ENCODE measurements around the gene TCF4.

The TCF4 gene

GRCh38 chr18:55453186-55453585 lies 134.8 kb downstream of the TCF4 start:
- no peak for ATAC-seq
- TF ChIP-seq ZFP30 (CRISPR knock-in tag; IDR thresholded peaks at IDR 0.05) (no peak), ARNTL (CRISPR knock-in tag; IDR thresholded peaks at IDR 0.05; ENCODE audit: borderline replicate concordance, low read depth) (no peak), OSR1 (CRISPR knock-in tag; IDR thresholded peaks at IDR 0.05) (no peak), CREB5 (CRISPR knock-in tag; IDR thresholded peaks at IDR 0.05; ENCODE audit: low read depth) (no peak), ZFP3 (CRISPR knock-in tag; IDR thresholded peaks at IDR 0.05) (no peak), ISL1 (CRISPR knock-in tag; IDR thresholded peaks at IDR 0.05) (no peak), ZNF70 (CRISPR knock-in tag; IDR thresholded peaks at IDR 0.05) (no peak), ZC3H10 (CRISPR knock-in tag; IDR thresholded peaks at IDR 0.05) (no peak), PATZ1 (CRISPR knock-in tag; IDR thresholded peaks at IDR 0.05; ENCODE audit: borderline replicate concordance) (no peak), TCF4 (CRISPR knock-in tag; IDR thresholded peaks at IDR 0.05; ENCODE audit: borderline replicate concordance) (no peak), ZNF565 (CRISPR knock-in tag; conservative IDR thresholded peaks at IDR 0.05; ENCODE audit: low read depth) (no peak), CSRNP3 (CRISPR knock-in tag; IDR thresholded peaks at IDR 0.05) (no peak), ZNF8 (CRISPR knock-in tag; IDR thresholded peaks at IDR 0.05) (no peak), TOX (CRISPR knock-in tag; IDR thresholded peaks at IDR 0.05; ENCODE audit: borderline replicate concordance) (no peak), ESRRG (CRISPR knock-in tag; IDR thresholded peaks at IDR 0.05) (no peak), RARB (CRISPR knock-in tag; IDR thresholded peaks at IDR 0.05) (no peak)
- TF ChIP-seq, protein P1, sequence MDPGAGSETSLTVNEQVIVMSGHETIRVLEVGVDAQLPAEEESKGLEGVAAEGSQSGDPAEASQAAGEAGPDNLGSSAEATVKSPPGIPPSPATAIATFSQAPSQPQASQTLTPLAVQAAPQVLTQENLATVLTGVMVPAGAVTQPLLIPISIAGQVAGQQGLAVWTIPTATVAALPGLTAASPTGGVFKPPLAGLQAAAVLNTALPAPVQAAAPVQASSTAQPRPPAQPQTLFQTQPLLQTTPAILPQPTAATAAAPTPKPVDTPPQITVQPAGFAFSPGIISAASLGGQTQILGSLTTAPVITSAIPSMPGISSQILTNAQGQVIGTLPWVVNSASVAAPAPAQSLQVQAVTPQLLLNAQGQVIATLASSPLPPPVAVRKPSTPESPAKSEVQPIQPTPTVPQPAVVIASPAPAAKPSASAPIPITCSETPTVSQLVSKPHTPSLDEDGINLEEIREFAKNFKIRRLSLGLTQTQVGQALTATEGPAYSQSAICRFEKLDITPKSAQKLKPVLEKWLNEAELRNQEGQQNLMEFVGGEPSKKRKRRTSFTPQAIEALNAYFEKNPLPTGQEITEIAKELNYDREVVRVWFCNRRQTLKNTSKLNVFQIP (CRISPR knock-in tag; IDR thresholded peaks at IDR 0.05; ENCODE audit: borderline replicate concordance, low read depth), result no peak

DNA sequence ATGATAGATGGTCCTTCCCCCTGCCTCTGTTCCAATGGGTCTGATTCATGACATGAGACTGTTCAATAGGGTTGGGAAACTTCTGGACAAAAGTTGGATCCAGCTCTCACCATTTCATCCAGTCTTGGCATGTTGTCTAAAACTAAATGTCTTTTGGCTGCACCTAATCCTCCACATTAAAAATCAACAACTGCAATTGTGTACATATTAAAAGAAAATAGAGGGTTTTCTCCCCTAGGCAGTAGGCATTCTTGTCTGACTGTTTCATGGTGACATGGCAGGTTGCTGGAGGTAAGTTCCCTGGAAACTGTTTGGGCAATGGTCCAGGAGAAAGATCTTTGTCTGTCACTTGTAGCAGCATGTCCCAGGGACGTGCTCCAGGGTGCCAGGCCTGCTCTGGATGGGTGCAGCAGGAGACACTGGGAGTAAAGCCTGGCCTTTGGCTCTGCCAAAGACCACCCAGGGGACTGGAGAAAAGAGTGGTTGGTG lies 135.8 kb downstream of the TCF4 start:
- TF ChIP-seq CREB5 (CRISPR knock-in tag; IDR thresholded peaks at IDR 0.05; ENCODE audit: low read depth), result no peak
- no peak for TF ChIP-seq CSRNP3 (CRISPR knock-in tag; IDR thresholded peaks at IDR 0.05)
- ATAC-seq, result no peak

GRCh38 chr18:55449412-55450140 lies 138.4 kb downstream of the TCF4 start:
- no peak for ATAC-seq
- TF ChIP-seq ZFP3 (CRISPR knock-in tag; IDR thresholded peaks at IDR 0.05) (no peak), ZFP30 (CRISPR knock-in tag; IDR thresholded peaks at IDR 0.05) (no peak), OSR1 (CRISPR knock-in tag; IDR thresholded peaks at IDR 0.05) (no peak), ESRRG (CRISPR knock-in tag; IDR thresholded peaks at IDR 0.05) (no peak), CREB5 (CRISPR knock-in tag; IDR thresholded peaks at IDR 0.05; ENCODE audit: low read depth) (no peak), PPARA (CRISPR knock-in tag; IDR thresholded peaks at IDR 0.05; ENCODE audit: borderline replicate concordance) (no peak), ARNTL (CRISPR knock-in tag; IDR thresholded peaks at IDR 0.05; ENCODE audit: borderline replicate concordance, low read depth) (no peak), BACH2 (CRISPR knock-in tag; IDR thresholded peaks at IDR 0.05; ENCODE audit: borderline replicate concordance) (no peak), PATZ1 (CRISPR knock-in tag; IDR thresholded peaks at IDR 0.05; ENCODE audit: borderline replicate concordance) (no peak), GLIS3 (CRISPR knock-in tag; IDR thresholded peaks at IDR 0.05) (no peak), SNAI2 (CRISPR knock-in tag; IDR thresholded peaks at IDR 0.05) (no peak), RARB (CRISPR knock-in tag; IDR thresholded peaks at IDR 0.05) (no peak), TOX (CRISPR knock-in tag; IDR thresholded peaks at IDR 0.05; ENCODE audit: borderline replicate concordance) (no peak), ZC3H10 (CRISPR knock-in tag; IDR thresholded peaks at IDR 0.05) (no peak)

All from SK-N-SH treated with all-trans-retinoic acid at 6 μM for 48 hours (cell line).